Measurements from ENCODE around the gene TBKBP1. TPM values are rescaled to one million over a fixed set of nuclear protein-coding genes. Genes with fewer than 3 reads are reported as not detected.

The TBKBP1 gene
- total and polyA plus RNA-seq, 2 donors (not counting 3 experiments of a cell fraction or from before 2014, with no cell fraction given): 7.0 to 11.7 TPM

DNA sequence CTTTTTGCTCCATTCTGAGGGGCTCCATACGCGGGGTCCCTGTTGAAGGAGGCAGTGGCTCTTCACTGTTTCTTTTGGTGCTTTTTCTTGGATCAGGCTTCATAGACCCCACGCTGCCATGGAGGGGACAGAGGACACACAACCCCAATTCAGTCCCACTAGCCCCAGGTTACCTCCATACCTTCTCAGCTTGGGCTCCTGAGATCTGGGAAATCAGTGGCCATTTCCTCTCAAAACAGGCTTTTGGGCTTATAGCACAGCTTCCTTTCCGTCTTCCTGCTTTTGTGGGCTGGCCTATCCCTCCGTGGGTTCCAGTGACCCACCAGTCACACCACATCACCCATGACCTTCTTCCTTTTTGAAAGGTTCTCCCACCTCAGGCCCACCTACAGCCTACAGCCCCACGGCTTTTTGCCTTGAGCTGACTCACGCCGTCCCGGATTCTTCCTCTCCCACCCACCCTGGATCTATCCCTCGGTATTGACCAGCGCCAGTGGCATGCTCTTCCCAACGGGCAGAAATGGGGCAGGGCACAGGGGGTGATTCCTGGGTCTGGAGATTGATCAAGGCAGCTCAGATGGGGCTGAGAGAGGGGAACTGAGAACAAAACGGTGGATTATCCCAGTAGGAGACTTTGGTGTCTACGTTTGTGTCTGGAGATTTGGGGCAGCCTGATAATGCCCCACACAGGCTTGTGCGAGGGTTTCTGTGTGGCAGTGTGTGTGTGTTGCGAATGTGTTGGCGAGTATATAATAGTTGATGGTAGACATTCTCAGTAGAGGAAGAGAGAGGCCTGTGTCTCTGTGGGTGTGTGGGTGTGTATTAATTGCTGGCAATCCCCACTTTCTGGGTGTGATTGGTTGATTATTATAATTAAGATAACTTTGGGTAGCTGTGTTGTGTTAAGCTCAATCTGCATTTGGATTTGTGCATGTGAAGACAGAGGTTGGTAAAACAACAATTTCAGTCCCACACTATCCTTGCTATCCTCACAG lies 42.8 kb downstream of the TBKBP1 start:
- no peak for DNase-seq (ENCODE audit: low read depth, low spot score)
- Histone ChIP-seq H3K9me3 (replicated peaks; ENCODE audit: control insufficient read depth, insufficient read depth, low read length) (no peaks in the 10 kb centered on the region), H3K4me3 (replicated peaks in 1 of 3; ENCODE audit: insufficient read depth in 1 of 3, low read depth in 1 of 3, low read length in 3 of 3) (no peak overlapping the region), H3K79me2 (ENCODE audit: control insufficient read depth, insufficient read depth, low read length) (no peaks in the 10 kb centered on the region), H3K9me1 (replicated peaks; ENCODE audit: control insufficient read depth, extremely low read depth, insufficient read depth, low read length) (no peaks in the 10 kb centered on the region), H3K36me3 (ENCODE audit: control insufficient read depth in 2 of 2, extremely low read depth in 1 of 2, insufficient read depth in 2 of 2, low read length in 2 of 2) (no peaks in the 10 kb centered on the region), H3K27ac (ENCODE audit: insufficient read depth, low read depth, low read length) (no peak overlapping the region), H3K4me2 (ENCODE audit: insufficient read depth, low read length) (no peak overlapping the region), H4K20me1 (replicated peaks; ENCODE audit: control insufficient read depth, extremely low read depth, insufficient read depth, low read length) (no peaks in the 10 kb centered on the region), H3K27me3 (ENCODE audit: control insufficient read depth in 2 of 2, insufficient read depth in 2 of 2, low read length in 2 of 2) (peaks cover 26 to 29% of the 10 kb centered on the region in 2 experiments), H3K4me1 (ENCODE audit: control insufficient read depth, extremely low read depth, insufficient read depth, low read length) (no peaks in the 10 kb centered on the region), H2AFZ (ENCODE audit: low read depth, low read length) (no peak overlapping the region), H3K9ac (replicated peaks; ENCODE audit: extremely low read depth, insufficient read depth, low read length) (no peak overlapping the region)
- POLR2A ChIA-PET: no interaction called here
- FAIRE-seq: no peak
- dilution Hi-C loops (cut with MboI; ENCODE audit: extremely low pct_ligation_motif_present, low sequenced_read_pairs): no loop called here
- CTCF ChIA-PET: interaction anchor here (1.0 kb wide), 2 partner anchors 13 to 27 kb away, joined by 3 read pairs; no protein-coding TSS in a partner anchor
- intact Hi-C loops (cut with micrococcal nuclease): no loop called here
- TF ChIP-seq MYC (IDR thresholded peaks at IDR 0.05; ENCODE audit: low read depth, low read length): no peak
- TF ChIP-seq MAX (IDR thresholded peaks at IDR 0.05; ENCODE audit: insufficient read depth, insufficient read length): no peak
- TF ChIP-seq EZH2 (IDR thresholded peaks at IDR 0.05; ENCODE audit: borderline replicate concordance, low read depth, low read length, severe bottlenecking): no peak
- no peak for TF ChIP-seq POLR2A (IDR thresholded peaks at IDR 0.05; ENCODE audit: low read depth, low read length)
- no peak for TF ChIP-seq GATA2 (IDR thresholded peaks at IDR 0.05; ENCODE audit: insufficient read depth, insufficient read length, low read depth, low read length)
- TF ChIP-seq CTCF (IDR thresholded peaks at IDR 0.05; ENCODE audit: extremely low read depth in 1 of 2, insufficient read depth in 1 of 2, low read depth in 1 of 2, low read length in 2 of 2): no peak
- no peak for TF ChIP-seq JUN (IDR thresholded peaks at IDR 0.05; ENCODE audit: borderline replicate concordance, insufficient read depth, insufficient read length, low read depth)
- no peak for TF ChIP-seq POLR2AphosphoS5 (IDR thresholded peaks at IDR 0.05; ENCODE audit: insufficient read depth, low read depth, low read length)
- TF ChIP-seq FOS (IDR thresholded peaks at IDR 0.05; ENCODE audit: borderline replicate concordance, insufficient read depth, low read length): no peak
- BruUV-seq (replicated peaks): no TSS peak
